GM12878 (cell line): ENCODE data around the gene MATN3. TPM values are rescaled to one million over a fixed set of nuclear protein-coding genes. Genes with fewer than 3 reads are reported as not detected.

Experiments
- ATAC-seq: fragments of 200-7000 bp; cut with Tn5 transposase; 3 replicates; pipeline ENCODE4 v1.9.1; 2020; ENCODE audit warnings: mild to moderate bottlenecking, moderate library complexity
- BruUV-seq: library from RNA; stranded (reverse); fragments of 400-500 nt; replicated peaks from 2 replicates; lab custom pipeline; 2021; lab: Mats Ljungman, UMichigan
- CTCF ChIA-PET: fragments of 300-600 bp; sonication (Branson Sonifier 250); formaldehyde crosslinking; extraction: SDS; loops from one replicate; lab custom pipeline; 2021; ENCODE audit warnings: inconsistent platforms; lab: Yijun Ruan, JAX
- POLR2A ChIA-PET: fragments of 350-600 bp; formaldehyde crosslinking; extraction: SDS; loops from one replicate; lab custom pipeline; 2021; ENCODE audit warnings: inconsistent platforms; lab: Charles Lee
- RAD21 ChIA-PET: fragments of 300-600 bp; sonication (Branson Sonifier 250); formaldehyde crosslinking; loops from one replicate; lab custom pipeline; 2023; ENCODE audit warnings: antibody characterized with exemption; ENCODE audit not compliant: unreplicated experiment; lab: Charles Lee
- SMC1A ChIA-PET: fragments of 300-600 bp; sonication (Branson Sonifier 250); formaldehyde crosslinking; loops from one replicate; lab custom pipeline; 2023; ENCODE audit not compliant: unreplicated experiment, uncharacterized antibody; lab: Charles Lee
- DNase-seq: peaks from one replicate; pipeline ENCODE4 v3.0.0-alpha.2; 2011; ENCODE audit warnings: low read depth, low spot score
- FAIRE-seq: peaks from 3 replicates; lab custom pipeline; 2011; peaks lifted over from hg19 to GRCh38; lab: Jason Lieb, UNC
- H2AFZ ChIP-seq: 2 replicates; pipeline ENCODE4 v1.6.0; 2011; ENCODE audit warnings: low read depth, low read length, control low read depth; ENCODE audit not compliant: control insufficient read depth
- H3K27ac ChIP-seq: 2 replicates; pipeline ENCODE4 v1.5.1; 2011; ENCODE audit warnings: control low read depth; ENCODE audit not compliant: control insufficient read depth, insufficient read depth
- H3K27me3 ChIP-seq, 2 experiments: replicated peaks in 1 of 2; 2 replicates each; pipeline versions ENCODE4 v1.6.0 to v1.6.1; 2011; ENCODE audit warnings: low read length in 1 of 2; ENCODE audit not compliant: control insufficient read depth in 2 of 2, insufficient read depth in 2 of 2
- H3K36me3 ChIP-seq, 2 experiments: 2 replicates each; pipeline ENCODE4 v1.5.1; 2011; ENCODE audit warnings: low read length in 1 of 2; ENCODE audit not compliant: control insufficient read depth in 2 of 2, insufficient read depth in 2 of 2
- H3K4me1 ChIP-seq: 2 replicates; pipeline ENCODE4 v1.6.1; 2011; ENCODE audit warnings: mild to moderate bottlenecking, low read length, moderate library complexity, mixed read lengths; ENCODE audit not compliant: control insufficient read depth, insufficient read depth
- H3K4me2 ChIP-seq: 2 replicates; pipeline ENCODE4 v1.6.0; 2011; ENCODE audit warnings: control low read depth; ENCODE audit not compliant: control insufficient read depth, insufficient read depth
- H3K4me3 ChIP-seq: fragments of 200-600 bp; sonication (generic); 2 replicates; pipeline ENCODE4 v1.5.1; 2016
- H3K79me2 ChIP-seq: 2 replicates; pipeline ENCODE4 v1.6.0; 2011; ENCODE audit warnings: low read length; ENCODE audit not compliant: control insufficient read depth, insufficient read depth
- H3K9ac ChIP-seq: 2 replicates; pipeline ENCODE4 v1.8.0; 2011; ENCODE audit warnings: low read length, control low read depth, mixed read lengths; ENCODE audit not compliant: control insufficient read depth, insufficient read depth
- H3K9me3 ChIP-seq: replicated peaks from 3 replicates; pipeline ENCODE4 v1.5.1; 2011; ENCODE audit warnings: mild to moderate bottlenecking, low read length; ENCODE audit not compliant: control insufficient read depth, insufficient read depth
- H4K20me1 ChIP-seq: 2 replicates; pipeline ENCODE4 v1.6.0; 2011; ENCODE audit not compliant: control insufficient read depth, insufficient read depth
- BHLHE40 ChIP-seq, 2 experiments: fragments of 450-650 bp in 1 of 2; IDR thresholded peaks; 2 replicates each; pipeline ENCODE4 v1.6.1; 2011 to 2017; ENCODE audit warnings: low read depth in 2 of 2, borderline replicate concordance in 1 of 2, improper control_type of control experiment in 1 of 2, low read length in 1 of 2, mild to moderate bottlenecking in 1 of 2
- BRCA1 ChIP-seq: IDR thresholded peaks from 2 replicates; pipeline ENCODE4 v1.6.1; 2011; ENCODE audit warnings: low read depth, low read length, improper control_type of control experiment
- CHD4 ChIP-seq: fragments of 200-600 bp; sonication (generic); IDR thresholded peaks from 2 replicates; pipeline ENCODE4 v1.6.1; 2016; ENCODE audit warnings: mild to moderate bottlenecking
- CUX1 ChIP-seq: IDR thresholded peaks from 2 replicates; pipeline ENCODE4 v1.6.1; 2012; ENCODE audit warnings: improper control_type of control experiment, low read depth, low read length; ENCODE audit not compliant: insufficient replicate concordance
- DPF2 ChIP-seq: fragments of 450-650 bp; IDR thresholded peaks from 2 replicates; pipeline ENCODE4 v1.6.1; 2017; ENCODE audit warnings: mild to moderate bottlenecking
- HDAC2 ChIP-seq: fragments of 200-600 bp; sonication (generic); IDR thresholded peaks from 2 replicates; pipeline ENCODE4 v1.6.1; 2017
- IRF3 ChIP-seq: fragments of 450-650 bp; IDR thresholded peaks from 2 replicates; pipeline ENCODE4 v1.6.1; 2014; ENCODE audit warnings: mild to moderate bottlenecking
- MTA3 ChIP-seq: IDR thresholded peaks from 2 replicates; pipeline ENCODE4 v1.6.1; 2012; ENCODE audit warnings: low read length, inconsistent platforms, borderline replicate concordance
- POU2F2 ChIP-seq: IDR thresholded peaks from 3 replicates; pipeline ENCODE4 v1.6.1; 2011; ENCODE audit warnings: low read depth, mild to moderate bottlenecking, low read length, borderline replicate concordance
- RB1 ChIP-seq: fragments of 450-650 bp; formaldehyde crosslinking; IDR thresholded peaks from 2 replicates; pipeline ENCODE4 v1.6.1; 2017; ENCODE audit warnings: mild to moderate bottlenecking, borderline replicate concordance
- SIN3A ChIP-seq: IDR thresholded peaks from 2 replicates; pipeline ENCODE4 v1.6.1; 2012; ENCODE audit warnings: low read depth, low read length, improper control_type of control experiment
- SIX5 ChIP-seq: IDR thresholded peaks from 2 replicates; pipeline ENCODE4 v1.6.1; 2011; ENCODE audit warnings: mild to moderate bottlenecking, low read depth, low read length, moderate library complexity; ENCODE audit not compliant: severe bottlenecking
- STAT3 ChIP-seq: IDR thresholded peaks from 2 replicates; pipeline ENCODE4 v1.6.1; 2011; ENCODE audit warnings: low read depth, low read length, improper control_type of control experiment
- WGBS: methylation state at CpG from one replicate; pipeline ENCODE4 v1.1.6; 2016; ENCODE audit warnings: low lambda C conversion rate; ENCODE audit not compliant: insufficient replicate concordance, insufficient coverage; ENCODE audit errors: missing lambda C conversion rate; 5-methylcytosine and 5-hydroxymethylcytosine counted together
- in situ Hi-C: fragments of 300-500 bp; cut with MboI; formaldehyde crosslinking; loops from 9 replicates; pipeline ENCODE4 v1.14.3; 2018; ENCODE audit warnings: mixed read lengths
- intact Hi-C: fragments of 100-400 bp; cut with micrococcal nuclease; formaldehyde crosslinking; loops from one replicate; pipeline ENCODE4 v1.14.2; 2022; ENCODE audit not compliant: unreplicated experiment
- polyA plus RNA-seq, 11 experiments: library from polyadenylated mRNA; depleted of rRNA in 4 of 11; unstranded in 6 of 11; stranded (reverse) in 5 of 11; fragments of >200 nt; fragmentation: Nextera tagmentation in 4 of 11; fragmentation: Illumina TruSeq in 1 of 11; extraction: Ambion mirVana in 4 of 11; extraction: Trizol in 1 of 11; gene quantifications; 1 replicate in 1 of 11; 2 replicates in 10 of 11; pipeline versions ENCODE4 v1.2.1 to v1.2.3, GENCODE V29; 2011 to 2016; ENCODE audit warnings: inconsistent platforms in 2 of 11, missing spikeins in 2 of 11, low read depth in 1 of 11
- total RNA-seq, 4 experiments: library from RNA; depleted of rRNA in 3 of 4; stranded (reverse); fragments of >200 nt in 3 of 4; fragmentation: Illumina TruSeq in 1 of 4; extraction: Trizol in 1 of 4; gene quantifications; 2 replicates each; pipeline versions ENCODE4 v1.2.1 to v1.2.3, GENCODE V29; 2013 to 2021
- TF ChIP-seq, protein P1 (sequence below): fragments of 450-650 bp; IDR thresholded peaks from 2 replicates; pipeline ENCODE4 v1.6.1; 2017; ENCODE audit warnings: mild to moderate bottlenecking, low read depth, inconsistent platforms; ENCODE audit not compliant: poor library complexity, severe bottlenecking
- TF ChIP-seq, protein P2 (sequence below): fragments of 450-650 bp; IDR thresholded peaks from 2 replicates; pipeline ENCODE4 v1.6.1; 2017; ENCODE audit warnings: low read depth, mild to moderate bottlenecking, moderate library complexity

The MATN3 gene
- total and polyA plus RNA-seq, 10 of the 15 experiments (the other 5 are each of a cell fraction or from before 2014, with no cell fraction given), result 0.09 TPM; not detected in 9

DNA sequence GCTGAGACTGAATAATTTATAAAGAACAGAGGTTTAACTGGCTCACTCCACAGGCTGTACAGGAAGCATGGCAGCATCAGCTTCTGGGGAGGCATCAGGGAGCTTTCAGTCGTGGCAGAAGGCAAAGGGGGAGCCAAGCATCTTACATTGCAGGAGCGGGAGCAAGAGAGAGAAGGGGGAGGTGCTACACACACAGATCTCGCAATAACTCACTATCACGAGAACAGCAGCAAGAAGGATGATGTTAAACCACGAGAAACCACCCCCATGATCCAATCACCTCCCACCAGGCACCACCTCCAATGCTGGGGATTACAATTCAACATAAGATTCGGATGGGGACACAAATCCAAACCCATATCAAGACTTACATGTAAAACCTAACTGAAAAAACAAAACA is 17.8 kb upstream of the MATN3 start:
- 94% methylated on average over 6 of the region's 6 CpGs for WGBS

More for the DNA sequence above, 17.8 kb upstream of the MATN3 start:
- Histone ChIP-seq H4K20me1 (no peaks in the 10 kb centered on the region), H3K9me3 (no peaks in the 10 kb centered on the region; the same call in 1 of the 3 replicates), H3K27me3 (no peaks in the 10 kb centered on the region), H3K79me2 (no peaks in the 10 kb centered on the region), H3K4me2 (no peak overlapping the region), H3K36me3 (peaks cover 10 to 15% of the 10 kb centered on the region in 2 experiments), H3K4me1 (no peaks in the 10 kb centered on the region), H2AFZ (no peak overlapping the region), H3K27ac (no peak overlapping the region), H3K9ac (no peak overlapping the region), H3K4me3 (no peak overlapping the region)
- POLR2A ChIA-PET, result no interaction called here
- DNase-seq (no peak), FAIRE-seq (no peak), ATAC-seq (no peak)
- in situ Hi-C loops (no loop called here), intact Hi-C loops (no loop called here)
- RAD21 ChIA-PET, result no interaction called here
- BruUV-seq, result no TSS peak
- SMC1A ChIA-PET, result interaction anchor here (0.9 to 1.8 kb wide), 3 partner anchors 13 to 18 kb away, joined by 3 to 4 read pairs (median 4); no protein-coding TSS in a partner anchor
- TF ChIP-seq CUX1 (no peak), IRF3 (no peak), CHD4 (no peak), DPF2 (no peak), MTA3 (no peak), HDAC2 (no peak), SIX5 (no peak), RB1 (no peak), BHLHE40 (IDR thresholded peaks at IDR 0.05; ENCODE audit: borderline replicate concordance in 1 of 2, low read depth in 2 of 2, low read length in 1 of 2) (no peak), SIN3A (no peak), POU2F2 (no peak), BRCA1 (no peak), STAT3 (no peak)
- TF ChIP-seq, protein P1, sequence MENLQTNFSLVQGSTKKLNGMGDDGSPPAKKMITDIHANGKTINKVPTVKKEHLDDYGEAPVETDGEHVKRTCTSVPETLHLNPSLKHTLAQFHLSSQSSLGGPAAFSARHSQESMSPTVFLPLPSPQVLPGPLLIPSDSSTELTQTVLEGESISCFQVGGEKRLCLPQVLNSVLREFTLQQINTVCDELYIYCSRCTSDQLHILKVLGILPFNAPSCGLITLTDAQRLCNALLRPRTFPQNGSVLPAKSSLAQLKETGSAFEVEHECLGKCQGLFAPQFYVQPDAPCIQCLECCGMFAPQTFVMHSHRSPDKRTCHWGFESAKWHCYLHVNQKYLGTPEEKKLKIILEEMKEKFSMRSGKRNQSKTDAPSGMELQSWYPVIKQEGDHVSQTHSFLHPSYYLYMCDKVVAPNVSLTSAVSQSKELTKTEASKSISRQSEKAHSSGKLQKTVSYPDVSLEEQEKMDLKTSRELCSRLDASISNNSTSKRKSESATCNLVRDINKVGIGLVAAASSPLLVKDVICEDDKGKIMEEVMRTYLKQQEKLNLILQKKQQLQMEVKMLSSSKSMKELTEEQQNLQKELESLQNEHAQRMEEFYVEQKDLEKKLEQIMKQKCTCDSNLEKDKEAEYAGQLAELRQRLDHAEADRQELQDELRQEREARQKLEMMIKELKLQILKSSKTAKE, result no peak
- TF ChIP-seq, protein P2, sequence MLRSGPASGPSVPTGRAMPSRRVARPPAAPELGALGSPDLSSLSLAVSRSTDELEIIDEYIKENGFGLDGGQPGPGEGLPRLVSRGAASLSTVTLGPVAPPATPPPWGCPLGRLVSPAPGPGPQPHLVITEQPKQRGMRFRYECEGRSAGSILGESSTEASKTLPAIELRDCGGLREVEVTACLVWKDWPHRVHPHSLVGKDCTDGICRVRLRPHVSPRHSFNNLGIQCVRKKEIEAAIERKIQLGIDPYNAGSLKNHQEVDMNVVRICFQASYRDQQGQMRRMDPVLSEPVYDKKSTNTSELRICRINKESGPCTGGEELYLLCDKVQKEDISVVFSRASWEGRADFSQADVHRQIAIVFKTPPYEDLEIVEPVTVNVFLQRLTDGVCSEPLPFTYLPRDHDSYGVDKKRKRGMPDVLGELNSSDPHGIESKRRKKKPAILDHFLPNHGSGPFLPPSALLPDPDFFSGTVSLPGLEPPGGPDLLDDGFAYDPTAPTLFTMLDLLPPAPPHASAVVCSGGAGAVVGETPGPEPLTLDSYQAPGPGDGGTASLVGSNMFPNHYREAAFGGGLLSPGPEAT, result no peak
- CTCF ChIA-PET, result interaction anchor here (1.4 to 1.9 kb wide), 2 partner anchors 15 to 74 kb away, joined by 4 to 7 read pairs; no protein-coding TSS in a partner anchor
